GM18519 (cell line): Measurements from ENCODE around the gene GABRR2.
"Not testable (repeated sequence)": the region's sequence is repeated elsewhere in the genome, so short reads cannot be mapped to it uniquely, and the experiment has no call there.

Source experiments
- ATAC-seq: cut with Tn5 transposase; IDR thresholded peaks from one replicate; pipeline ENCODE4 v1.9.1; 2021; ENCODE audit warnings: mild to moderate bottlenecking, moderate library complexity; ENCODE audit not compliant: unreplicated experiment, low FRiP score

Gene GABRR2

DNA sequence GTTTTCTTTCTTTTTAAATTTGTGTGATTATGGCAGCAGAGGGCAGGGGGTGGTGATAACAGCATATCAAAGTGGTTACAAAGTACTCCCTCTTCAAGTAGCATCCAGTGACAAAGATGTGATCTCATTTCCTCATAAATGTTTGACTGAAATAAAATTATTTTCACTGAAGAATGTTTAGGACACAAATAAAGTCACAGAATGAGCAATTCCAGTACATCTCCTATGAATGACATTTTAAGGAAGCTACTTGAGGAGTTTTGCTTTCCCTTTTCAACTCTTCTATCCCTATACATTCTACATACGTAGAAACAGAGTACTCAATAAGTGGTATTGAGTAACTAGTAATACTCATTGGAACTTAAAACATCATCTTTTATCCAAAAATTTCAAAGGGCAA is 13.9 kb upstream of the GABRR2 start:
- ATAC-seq: no peak

GRCh38 chr6:89324304-89324703 is 9.2 kb upstream of the GABRR2 start:
- no peak for ATAC-seq

DNA sequence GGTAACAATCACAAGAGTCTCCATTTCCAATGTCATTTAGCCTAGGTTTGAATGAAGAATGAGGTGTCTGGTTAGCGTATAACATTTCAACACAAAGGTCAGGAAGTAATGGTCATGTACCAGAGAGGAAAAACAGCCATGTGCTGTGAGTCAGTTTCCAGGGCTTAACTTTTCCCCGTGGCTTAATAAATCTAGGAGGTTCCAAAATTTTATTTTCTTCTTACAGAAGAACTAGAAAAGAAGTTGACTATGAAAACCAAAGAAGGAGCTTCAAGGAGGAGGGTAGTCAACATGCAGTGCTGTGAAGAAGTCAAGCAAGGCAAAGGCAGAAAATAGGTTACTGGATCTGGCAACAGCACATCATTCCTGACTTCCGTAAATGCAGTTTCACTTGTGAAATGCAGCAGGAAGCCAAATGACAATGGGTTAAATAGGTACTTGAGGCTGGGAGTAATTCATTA is 8.4 kb upstream of the GABRR2 start:
- ATAC-seq: no peak

DNA sequence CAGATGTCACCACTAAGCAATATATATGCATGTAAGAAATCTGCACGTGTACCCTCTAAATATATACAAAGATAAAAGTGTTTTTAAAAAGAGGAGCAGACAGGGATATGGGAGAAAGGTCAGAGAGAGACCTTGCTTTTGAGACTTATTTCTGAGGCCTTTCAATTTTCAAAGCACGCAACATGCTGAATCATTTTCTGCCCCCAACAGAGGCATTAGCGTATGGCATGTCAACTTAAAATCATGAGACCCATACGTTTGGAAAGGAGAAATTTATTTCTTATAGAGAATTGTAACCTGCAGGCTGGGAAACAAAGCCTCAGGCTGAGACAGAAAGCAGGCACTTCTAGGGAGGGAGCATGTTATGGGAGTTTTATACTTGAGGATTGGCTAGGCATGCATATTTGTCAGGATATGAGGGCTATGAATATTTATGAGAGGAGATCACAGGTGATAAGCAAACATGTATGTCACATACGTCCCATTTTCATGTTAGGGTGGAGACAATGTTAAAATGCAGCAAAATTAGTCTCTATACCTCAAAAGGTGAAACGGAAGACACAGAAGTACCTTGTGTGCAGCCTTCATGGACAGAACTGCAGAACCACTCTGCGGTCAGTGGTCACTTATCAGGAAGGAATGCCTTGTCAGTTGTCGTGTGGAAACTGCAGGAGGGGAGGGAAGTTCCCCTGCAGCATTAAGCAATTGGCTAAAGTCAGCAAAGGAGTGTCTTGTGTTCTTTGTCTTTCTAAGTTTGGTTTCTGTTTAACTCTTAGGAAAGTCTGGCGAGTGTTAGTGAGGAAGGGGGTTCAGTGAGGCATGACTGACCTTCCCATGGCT is 6.3 kb upstream of the GABRR2 start:
- ATAC-seq: no peak

DNA sequence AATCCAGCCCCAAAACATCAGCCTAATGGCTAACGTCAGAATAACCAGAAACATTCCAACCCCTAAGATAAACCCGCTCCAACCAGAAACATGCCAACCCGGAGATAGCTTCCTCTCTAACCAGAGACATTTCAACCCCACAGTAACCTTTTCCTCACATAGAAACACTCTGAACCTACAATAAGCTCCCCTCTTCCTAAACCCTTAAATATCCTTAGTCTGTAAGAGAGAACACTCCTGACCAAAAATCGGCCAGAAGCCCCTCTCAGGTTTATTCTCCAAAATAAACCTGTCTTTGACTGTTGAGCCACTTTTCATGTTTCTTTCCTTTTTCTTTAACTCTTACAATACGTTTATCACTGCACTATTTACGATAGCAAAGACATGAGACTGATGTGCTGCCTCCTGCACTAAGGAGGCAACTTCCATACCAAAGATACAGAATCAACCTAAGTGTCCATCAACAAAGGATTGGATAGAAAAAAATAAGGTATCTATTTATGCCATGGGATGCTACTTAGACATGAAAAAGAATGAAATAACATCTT is 5.0 kb upstream of the GABRR2 start:
- ATAC-seq: no peak

DNA sequence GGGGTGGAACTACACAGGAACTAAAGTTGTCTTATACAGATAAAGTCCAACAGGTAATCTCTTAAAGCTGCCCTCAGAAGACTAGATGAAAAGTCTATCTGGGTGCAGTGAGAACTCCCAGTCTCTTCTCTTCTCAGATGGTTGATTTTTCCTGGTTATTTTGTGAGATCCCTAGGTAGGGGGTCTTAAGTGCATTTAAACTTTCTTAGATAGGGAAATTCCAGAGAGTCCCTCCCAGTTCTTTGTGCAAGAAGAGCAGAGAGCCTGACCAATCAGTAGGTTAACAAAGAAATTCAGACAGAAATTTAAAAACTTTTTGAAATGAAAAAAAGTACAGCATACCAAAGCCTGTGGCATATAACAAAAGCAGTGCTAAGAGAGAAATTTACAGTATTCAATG is 2.0 kb upstream of the GABRR2 start:
- ATAC-seq: no peak

GRCh38 chr6:89314692-89315091 is 407 bp downstream of the GABRR2 start:
- ATAC-seq: no peak

GRCh38 chr6:89313006-89313405 is 2.1 kb downstream of the GABRR2 start:
- no peak for ATAC-seq

DNA sequence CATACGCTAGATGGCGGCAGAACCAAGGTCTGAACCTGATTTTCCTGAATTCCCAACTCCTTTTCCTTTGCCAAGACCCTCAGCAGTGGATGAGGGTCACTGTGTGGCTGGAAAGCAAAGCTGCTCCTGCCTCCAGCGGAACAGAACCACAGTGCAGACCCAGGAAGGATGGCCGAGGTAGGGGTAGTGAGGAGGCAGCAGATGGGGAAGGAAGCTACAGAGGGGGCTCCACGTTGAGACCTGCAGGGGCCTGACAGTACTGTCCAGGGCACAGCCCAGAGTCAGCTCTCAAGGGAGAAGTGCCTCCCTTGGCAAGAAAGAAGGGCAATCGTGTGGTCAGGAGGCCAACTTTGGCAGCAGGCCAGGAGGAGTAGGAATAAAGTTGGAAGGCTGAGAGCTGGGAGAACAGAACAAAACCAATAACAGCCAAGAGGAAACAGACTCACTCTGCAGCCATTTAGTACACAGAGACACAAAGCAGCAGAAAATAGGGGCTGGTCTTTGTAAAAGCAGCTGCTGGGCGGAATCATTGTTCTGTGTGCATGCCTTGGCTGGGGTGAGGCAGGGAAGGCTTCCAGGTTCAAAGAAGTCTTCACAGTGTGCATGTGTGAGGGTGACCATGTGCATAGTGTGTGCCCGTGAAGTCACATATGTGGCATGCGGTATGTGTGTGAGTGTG is 3.1 kb downstream of the GABRR2 start:
- ATAC-seq: no peak

GRCh38 chr6:89311530-89311852 is 3.6 kb downstream of the GABRR2 start:
- no peak for ATAC-seq

DNA sequence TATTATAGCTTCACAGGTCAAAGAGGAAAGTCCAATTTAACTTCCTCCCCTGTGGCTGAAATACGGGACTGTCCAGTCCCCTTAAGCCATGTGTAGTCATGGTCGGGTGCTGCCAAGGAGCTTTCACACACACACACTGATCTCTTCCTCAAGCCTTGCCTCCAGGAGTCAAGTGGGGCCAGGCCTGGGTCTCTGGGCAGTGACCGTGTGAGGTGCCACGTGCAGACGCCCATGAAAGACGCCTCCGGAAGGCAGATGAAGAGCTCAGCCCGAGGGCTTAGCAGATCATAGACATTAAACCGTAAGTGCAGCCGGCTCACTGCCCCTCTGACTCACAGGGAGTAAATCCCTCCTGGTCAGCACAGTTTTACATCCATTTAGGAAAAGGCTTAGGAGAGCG is 4.2 kb downstream of the GABRR2 start:
- no peak for ATAC-seq

GRCh38 chr6:89308525-89309395 is 6.3 kb downstream of the GABRR2 start:
- no peak for ATAC-seq

DNA sequence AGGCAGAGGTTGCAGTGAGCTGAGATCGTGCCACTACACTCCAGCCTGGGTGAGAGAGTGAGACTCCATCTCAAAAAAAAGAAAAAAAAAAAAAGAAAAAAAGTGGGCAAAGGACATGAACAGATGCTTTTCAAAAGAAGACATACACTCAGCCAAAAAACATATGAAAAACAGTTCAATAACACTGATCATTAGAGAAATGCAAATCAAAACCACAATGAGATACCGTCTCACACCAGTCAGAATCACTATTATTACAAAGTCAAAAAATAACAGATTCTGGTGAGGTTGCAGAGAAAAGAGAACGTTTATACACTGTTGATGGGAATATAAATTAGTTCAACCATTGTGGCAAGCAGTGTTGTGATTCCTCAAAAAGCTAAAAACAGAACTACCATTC is 10.6 kb downstream of the GABRR2 start:
- ATAC-seq: not testable (repeated sequence)

GRCh38 chr6:89302936-89303335 is 12.2 kb downstream of the GABRR2 start:
- ATAC-seq: no peak

DNA sequence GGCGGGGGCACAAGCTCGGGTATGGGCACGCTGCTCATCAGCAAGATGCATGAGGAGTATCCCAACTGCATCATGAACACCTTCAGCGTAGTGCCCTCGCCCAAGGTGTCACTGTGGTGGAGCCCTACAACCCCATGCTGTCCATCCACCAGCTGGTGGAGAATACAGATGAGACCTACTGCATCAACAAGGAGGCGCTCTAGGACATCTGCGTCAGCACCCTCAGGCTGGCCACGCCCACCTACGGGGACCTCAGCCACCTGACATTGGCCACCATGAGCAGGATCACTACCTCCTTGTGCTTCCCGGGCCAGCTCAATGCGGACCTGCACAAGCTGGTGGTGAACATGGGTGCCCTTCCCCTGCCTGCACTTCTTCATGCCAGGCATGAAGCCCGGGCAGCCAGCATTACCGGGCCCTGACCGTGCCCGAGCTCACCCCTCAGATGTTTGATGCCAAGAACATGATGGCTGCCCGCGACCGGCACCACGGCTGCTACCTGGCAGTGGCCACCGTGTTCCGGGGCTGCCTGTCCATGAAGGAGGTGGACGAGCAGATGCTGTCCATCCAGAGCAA is 12.8 kb downstream of the GABRR2 start:
- ATAC-seq: no peak

- no peak for ATAC-seq
Observed at GRCh38 chr6:89301586-89302194, 13.4 kb downstream of the GABRR2 start.

DNA sequence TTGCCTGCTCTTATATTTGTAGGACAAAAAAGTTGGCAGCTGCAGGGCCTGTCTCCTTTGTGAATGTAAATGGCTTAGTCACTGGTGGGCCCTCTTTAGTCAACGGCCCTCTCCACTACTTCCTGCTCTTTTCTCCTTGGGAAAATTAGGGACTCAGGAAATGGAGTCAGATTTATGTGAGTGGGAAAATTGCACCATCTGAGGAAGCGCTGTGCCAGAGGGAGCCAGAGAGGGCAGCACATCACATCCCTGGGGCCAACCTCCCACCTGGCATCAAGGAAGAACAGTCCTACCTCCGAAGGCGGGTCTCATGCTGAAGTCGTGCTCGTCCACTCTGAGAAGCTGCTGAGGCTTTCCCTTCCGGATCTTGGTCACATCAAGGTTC is 15.6 kb downstream of the GABRR2 start:
- ATAC-seq: no peak

GRCh38 chr6:89298680-89299465 is 16.2 kb downstream of the GABRR2 start:
- ATAC-seq: no peak

DNA sequence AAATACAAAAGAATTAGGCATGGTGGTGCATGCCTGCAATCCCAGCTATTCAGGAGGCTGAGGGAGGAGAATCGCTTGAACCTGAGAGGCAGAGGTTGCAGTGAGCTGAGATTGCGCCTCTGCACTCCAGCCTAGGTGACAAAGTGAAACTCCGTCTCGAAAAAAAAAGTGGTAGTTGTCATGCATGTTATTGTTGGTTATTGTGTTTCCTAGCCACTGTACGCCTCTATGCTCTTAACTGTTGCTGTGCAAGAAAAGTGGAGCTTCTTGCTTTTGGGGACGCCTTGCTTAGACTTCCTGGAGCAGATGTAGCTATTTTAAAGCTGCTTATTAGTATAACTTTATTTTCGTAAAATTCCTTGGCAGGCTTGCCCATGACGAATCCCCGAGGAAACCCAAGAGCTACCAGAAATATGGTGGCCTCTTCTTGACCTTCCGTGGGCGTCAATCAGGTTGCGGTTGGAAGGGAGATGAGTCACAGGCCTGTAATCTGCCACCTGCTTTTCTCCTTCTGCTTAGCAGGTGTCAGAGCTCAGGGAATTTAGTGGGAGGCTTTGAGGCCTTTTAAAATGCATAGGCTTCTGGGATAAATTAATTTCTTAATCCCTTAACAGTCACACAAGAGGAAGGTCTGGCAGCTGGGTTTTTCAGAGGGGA is 17.3 kb downstream of the GABRR2 start:
- ATAC-seq: peak; percentile 86
